Bronchial epithelial cell (primary cell): Measurements from ENCODE around the gene BRIP1. TPM values are rescaled to one million over a fixed set of nuclear protein-coding genes. Genes with fewer than 3 reads are reported as not detected.

Experiments used
- DNase-seq: peaks from one replicate; pipeline ENCODE4 v3.0.0-alpha.2; 2010; ENCODE audit warnings: low read depth
- FAIRE-seq: peaks from 2 replicates; lab custom pipeline; 2011; peaks lifted over from hg19 to GRCh38; lab: Jason Lieb, UNC
- H3K27me3 ChIP-seq: 2 replicates; pipeline ENCODE4 v1.5.1; 2011; ENCODE audit warnings: low read length; ENCODE audit not compliant: control insufficient read depth, insufficient read depth
- H3K36me3 ChIP-seq: 2 replicates; pipeline ENCODE4 v1.5.1; 2011; ENCODE audit warnings: low read length; ENCODE audit not compliant: control insufficient read depth, insufficient read depth
- H3K4me3 ChIP-seq: 2 replicates; pipeline ENCODE4 v1.5.1; 2011; ENCODE audit warnings: mild to moderate bottlenecking, low read depth, low read length, control low read depth
- total RNA-seq: library from RNA; depleted of rRNA; stranded (reverse); fragments of >200 nt; gene quantifications from 2 replicates; pipeline ENCODE4 v1.2.1, GENCODE V29; 2014
- TF ChIP-seq, protein P1 (sequence below): IDR thresholded peaks from 2 replicates; pipeline ENCODE4 v1.5.1; 2011; ENCODE audit warnings: mild to moderate bottlenecking, moderate library complexity, low read length, control low read depth, inconsistent platforms; ENCODE audit not compliant: insufficient read depth, severe bottlenecking

BRIP1 gene
- total RNA-seq, 1 donor from 2014 or later = 1.1 TPM

DNA sequence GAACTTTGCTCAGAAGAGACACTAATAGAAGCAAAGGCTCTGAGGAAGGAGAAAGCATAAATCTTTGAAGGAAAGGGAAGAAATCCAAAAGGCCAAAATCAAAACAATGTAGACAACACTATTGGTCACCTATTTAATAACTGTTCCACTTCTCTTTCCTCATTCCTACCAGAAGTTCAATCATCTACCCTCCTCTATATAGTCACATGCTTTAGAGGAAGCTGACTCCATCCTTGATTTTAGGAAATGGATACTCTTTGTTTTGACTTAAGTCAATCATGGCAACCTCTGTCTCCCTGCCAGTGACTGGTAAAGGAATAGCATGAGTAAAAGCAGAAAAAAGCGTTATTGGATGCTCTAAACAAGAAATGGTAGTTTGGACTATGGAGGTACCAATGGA lies 7.3 kb downstream of the BRIP1 start:
- H3K4me3 ChIP-seq = no peak overlapping the region
- TF ChIP-seq, protein P1, sequence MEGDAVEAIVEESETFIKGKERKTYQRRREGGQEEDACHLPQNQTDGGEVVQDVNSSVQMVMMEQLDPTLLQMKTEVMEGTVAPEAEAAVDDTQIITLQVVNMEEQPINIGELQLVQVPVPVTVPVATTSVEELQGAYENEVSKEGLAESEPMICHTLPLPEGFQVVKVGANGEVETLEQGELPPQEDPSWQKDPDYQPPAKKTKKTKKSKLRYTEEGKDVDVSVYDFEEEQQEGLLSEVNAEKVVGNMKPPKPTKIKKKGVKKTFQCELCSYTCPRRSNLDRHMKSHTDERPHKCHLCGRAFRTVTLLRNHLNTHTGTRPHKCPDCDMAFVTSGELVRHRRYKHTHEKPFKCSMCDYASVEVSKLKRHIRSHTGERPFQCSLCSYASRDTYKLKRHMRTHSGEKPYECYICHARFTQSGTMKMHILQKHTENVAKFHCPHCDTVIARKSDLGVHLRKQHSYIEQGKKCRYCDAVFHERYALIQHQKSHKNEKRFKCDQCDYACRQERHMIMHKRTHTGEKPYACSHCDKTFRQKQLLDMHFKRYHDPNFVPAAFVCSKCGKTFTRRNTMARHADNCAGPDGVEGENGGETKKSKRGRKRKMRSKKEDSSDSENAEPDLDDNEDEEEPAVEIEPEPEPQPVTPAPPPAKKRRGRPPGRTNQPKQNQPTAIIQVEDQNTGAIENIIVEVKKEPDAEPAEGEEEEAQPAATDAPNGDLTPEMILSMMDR = no peak
- FAIRE-seq (no peak), DNase-seq (no peak)
- H3K36me3 ChIP-seq = no peaks in the 10 kb centered on the region
- H3K27me3 ChIP-seq = no peaks in the 10 kb centered on the region

DNA sequence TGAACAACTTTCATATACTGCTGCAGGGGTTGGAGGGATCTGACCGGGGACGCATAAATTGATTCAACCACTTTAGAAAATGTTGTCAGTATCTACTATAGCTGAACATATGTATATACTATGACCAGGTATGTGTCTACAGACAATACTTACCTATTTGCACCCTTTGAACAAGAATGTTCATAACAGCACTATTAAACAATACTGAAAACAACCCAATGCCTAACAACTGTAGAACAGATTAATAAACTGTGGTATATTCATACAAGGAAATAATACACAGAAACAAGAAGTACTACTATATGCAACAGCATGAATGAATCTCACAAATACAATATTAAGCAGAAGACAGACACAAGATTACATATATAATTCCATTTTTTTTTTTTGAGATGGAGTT lies 10.5 kb downstream of the BRIP1 start:
- H3K27me3 ChIP-seq = no peaks in the 10 kb centered on the region
- no peak for DNase-seq
- no peak for FAIRE-seq
- no peaks in the 10 kb centered on the region for H3K36me3 ChIP-seq
- TF ChIP-seq, protein P1 = no peak
- no peak overlapping the region for H3K4me3 ChIP-seq

DNA sequence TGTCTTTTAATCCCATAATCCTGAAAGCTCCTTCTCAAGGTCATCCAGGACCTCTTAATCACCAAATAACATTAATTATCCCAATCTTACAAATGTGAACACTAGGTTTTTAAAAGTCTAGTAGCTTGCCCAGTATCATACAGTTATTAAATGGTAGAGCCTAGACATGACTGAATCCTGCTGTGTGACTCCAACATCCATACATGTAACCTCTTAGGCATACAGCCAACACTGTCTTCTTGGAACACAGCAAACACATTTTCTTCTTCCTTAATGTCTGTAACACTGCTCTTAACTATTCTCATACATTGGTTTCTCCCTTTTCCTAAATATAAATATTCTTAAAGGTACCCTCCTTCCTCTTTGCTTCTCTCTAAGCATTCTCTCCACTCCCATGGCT lies 13.7 kb downstream of the BRIP1 start:
- peak; percentile 20 for DNase-seq
- no peak for FAIRE-seq
- Histone ChIP-seq H3K36me3 (no peaks in the 10 kb centered on the region), H3K4me3 (no peak overlapping the region), H3K27me3 (no peaks in the 10 kb centered on the region)
- TF ChIP-seq, protein P1 = no peak

DNA sequence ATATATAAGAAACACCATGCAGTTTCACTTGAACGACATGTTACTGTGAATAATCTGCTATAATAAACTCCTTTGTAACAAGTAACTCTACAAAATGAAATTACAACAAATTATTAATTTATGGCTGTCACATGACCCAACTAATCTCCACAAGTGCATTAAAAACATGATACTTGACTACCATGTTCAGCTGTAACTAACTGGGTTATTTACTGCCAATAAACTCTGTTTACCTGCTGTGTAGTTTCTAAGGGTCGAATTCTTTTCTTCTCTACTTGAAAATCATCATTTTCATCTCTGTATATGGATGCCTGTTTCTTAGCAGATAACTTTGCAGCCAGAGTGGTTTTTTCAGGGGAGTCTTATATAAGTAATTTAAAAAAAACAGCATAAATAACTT lies 14.4 kb downstream of the BRIP1 start:
- no peak for FAIRE-seq
- no peaks in the 10 kb centered on the region for H3K36me3 ChIP-seq
- no peak overlapping the region for H3K4me3 ChIP-seq
- TF ChIP-seq, protein P1 = no peak
- no peak for DNase-seq
- H3K27me3 ChIP-seq = no peaks in the 10 kb centered on the region

DNA sequence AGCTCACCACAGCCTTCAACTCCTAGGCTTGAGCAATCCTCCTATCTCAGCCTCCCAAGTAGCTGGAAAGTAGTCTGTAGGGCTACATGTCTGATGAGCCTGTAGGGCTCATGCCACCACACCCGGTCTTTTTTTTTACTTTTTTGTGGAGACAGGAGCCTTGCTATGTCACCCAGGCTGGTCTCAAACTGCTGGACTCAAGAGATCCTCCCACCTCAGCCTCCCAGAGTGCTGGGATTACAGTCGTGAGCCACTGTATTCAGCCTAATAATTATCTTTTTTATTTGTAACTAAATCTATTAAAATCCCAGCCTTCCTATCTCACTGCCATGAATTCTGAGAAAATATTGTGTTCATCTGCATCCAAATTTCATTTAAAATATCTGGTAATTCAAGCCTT lies 15.1 kb downstream of the BRIP1 start:
- no peak for DNase-seq
- H3K4me3 ChIP-seq = no peak overlapping the region
- TF ChIP-seq, protein P1 = no peak
- H3K27me3 ChIP-seq = no peaks in the 10 kb centered on the region
- no peak for FAIRE-seq
- H3K36me3 ChIP-seq = no peaks in the 10 kb centered on the region

DNA sequence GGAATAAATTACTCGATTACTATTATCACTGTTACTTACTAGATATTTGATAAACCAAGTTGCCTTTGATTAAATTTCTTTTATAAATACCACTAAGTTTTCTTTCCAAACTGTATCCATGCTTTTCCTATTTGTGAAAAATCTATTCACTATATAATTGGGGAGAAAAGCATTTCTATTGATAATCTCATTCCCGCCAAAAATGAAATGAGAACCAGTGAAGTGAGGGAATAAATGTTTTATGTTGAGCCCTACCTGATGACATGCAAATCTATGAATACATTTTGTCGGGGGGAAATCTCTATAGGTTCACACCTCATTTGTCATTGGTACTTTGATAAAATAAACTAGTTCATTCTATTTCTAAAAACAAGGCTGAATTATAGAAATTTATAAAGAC lies 15.7 kb downstream of the BRIP1 start:
- TF ChIP-seq, protein P1 = no peak
- Histone ChIP-seq H3K27me3 (no peaks in the 10 kb centered on the region), H3K4me3 (no peak overlapping the region), H3K36me3 (no peaks in the 10 kb centered on the region)
- no peak for FAIRE-seq
- DNase-seq = no peak
